Spleen (tissue), 11 donors: ENCODE results near the gene YEATS2. TPM values are rescaled to one million over a fixed set of nuclear protein-coding genes. Genes with fewer than 3 reads are reported as not detected.
"Not testable (repeated sequence)": the region's sequence is repeated elsewhere in the genome, so short reads cannot be mapped to it uniquely, and the experiment has no call there.

ENCODE experiments used
- DNase-seq: peaks from one replicate; pipeline ENCODE4 v3.0.0-alpha.2; 2020
- H3K27ac ChIP-seq, 8 donors: fragments of 200-600 bp; sonication (generic) in 7 of 8; 1 replicate in 4 of 8; 2 replicates in 4 of 8; pipeline versions ENCODE4 v1.5.0 to v1.8.0; 2016 to 2021; ENCODE audit warnings: inconsistent platforms in 4 of 8, mild to moderate bottlenecking in 4 of 8, moderate library complexity in 1 of 8
- H3K27me3 ChIP-seq, 7 donors: fragments of 200-600 bp; sonication (generic) in 6 of 7; replicated peaks in 1 of 7; 1 replicate in 4 of 7; 2 replicates in 3 of 7; pipeline versions ENCODE4 v1.5.0 to v1.8.0; 2016 to 2021; ENCODE audit warnings: inconsistent platforms in 3 of 7, mild to moderate bottlenecking in 1 of 7
- H3K36me3 ChIP-seq, 6 donors: fragments of 200-600 bp; sonication (generic) in 5 of 6; 1 replicate in 4 of 6; 2 replicates in 2 of 6; pipeline versions ENCODE4 v1.5.0 to v1.8.0; 2016 to 2021; ENCODE audit warnings: inconsistent platforms in 2 of 6
- H3K4me1 ChIP-seq, 6 donors: fragments of 200-600 bp; sonication (generic) in 5 of 6; 1 replicate in 3 of 6; 2 replicates in 3 of 6; pipeline versions ENCODE4 v1.5.0 to v1.8.0; 2016 to 2021; ENCODE audit warnings: inconsistent platforms in 3 of 6
- H3K4me3 ChIP-seq, 8 donors: fragments of 200-600 bp; sonication (generic) in 7 of 8; 1 replicate in 4 of 8; 2 replicates in 4 of 8; pipeline versions ENCODE4 v1.5.0 to v1.8.0; 2016 to 2021; ENCODE audit warnings: inconsistent platforms in 4 of 8, mild to moderate bottlenecking in 4 of 8, moderate library complexity in 2 of 8
- H3K9me3 ChIP-seq, 8 donors: fragments of 200-600 bp; sonication (generic) in 7 of 8; 1 replicate in 4 of 8; 2 replicates in 4 of 8; pipeline versions ENCODE4 v1.5.0 to v1.8.0; 2016 to 2021; ENCODE audit warnings: inconsistent platforms in 4 of 8
- POLR2A ChIP-seq, 3 donors: fragments of 450-650 bp; IDR thresholded peaks; one replicate each; pipeline ENCODE4 v1.5.1; 2017; ENCODE audit warnings: antibody characterized with exemption in 3 of 3, mild to moderate bottlenecking in 1 of 3
- POLR2AphosphoS5 ChIP-seq, 3 donors: sonication (generic); formaldehyde crosslinking; IDR thresholded peaks; one replicate each; pipeline ENCODE4 v1.5.1; 2017; ENCODE audit warnings: antibody characterized with exemption in 3 of 3
- WGBS, 5 donors: extraction: QIAGEN DNeasy Blood & Tissue Kit in 3 of 5; methylation state at CpG; one replicate each; pipeline versions ENCODE4 v1.1.5 to v1.1.7; 2013 to 2018; 5-methylcytosine and 5-hydroxymethylcytosine counted together
- intact Hi-C: fragments of 100-400 bp; cut with DNase I; formaldehyde crosslinking; loops from one replicate; pipeline ENCODE4 v1.15.0; 2023; ENCODE audit warnings: low total_unique reads
- polyA plus RNA-seq, 3 donors: library from polyadenylated mRNA; stranded (reverse); fragments of 200-250 nt; gene quantifications; one replicate each; pipeline ENCODE4 v1.2.1, GENCODE V29; 2013
- total RNA-seq, 7 donors: library from RNA; depleted of rRNA in 3 of 7; stranded (reverse); fragments of >200 nt in 3 of 7; fragmentation: NEBNext Ultra II Directional in 4 of 7; extraction: Animal tissue kit (Norgen Biotek cat#: 25700) in 4 of 7; gene quantifications; one replicate each; pipeline versions ENCODE4 v1.1.0 to v1.2.1, GENCODE V29; 2016 to 2021
- TF ChIP-seq, protein P1 (sequence below), 11 experiments: fragments of 200-600 bp in 7 of 11; fragments of 450-650 bp in 4 of 11; sonication (generic) in 4 of 11; IDR thresholded peaks in 8 of 11; conservative IDR thresholded peaks in 3 of 11; 1 replicate in 7 of 11; 2 replicates in 4 of 11; pipeline versions ENCODE4 v1.4.0 to v1.8.0; 2016 to 2021; ENCODE audit warnings: antibody characterized with exemption in 11 of 11, inconsistent platforms in 4 of 11, mild to moderate bottlenecking in 1 of 11
- donor health status: healthy with polysubstance abuse.
- donor health status: DM: no; HTN: no; CAD: no; lungs with moderate emphysema.
- donor health status: DM: no; HTN: no; CAD: no.
- donor health status: Bipolar disorder and iron deficiency.
- donor health status: healthy.
- donor health status: DM: no; HTN: no; CAD: no.
- donor health status: DM: yes; HTN: yes; CAD: no.

The YEATS2 gene
- total and polyA plus RNA-seq, 10 donors: 4.6 to 33.5 (median 24.9) TPM

DNA sequence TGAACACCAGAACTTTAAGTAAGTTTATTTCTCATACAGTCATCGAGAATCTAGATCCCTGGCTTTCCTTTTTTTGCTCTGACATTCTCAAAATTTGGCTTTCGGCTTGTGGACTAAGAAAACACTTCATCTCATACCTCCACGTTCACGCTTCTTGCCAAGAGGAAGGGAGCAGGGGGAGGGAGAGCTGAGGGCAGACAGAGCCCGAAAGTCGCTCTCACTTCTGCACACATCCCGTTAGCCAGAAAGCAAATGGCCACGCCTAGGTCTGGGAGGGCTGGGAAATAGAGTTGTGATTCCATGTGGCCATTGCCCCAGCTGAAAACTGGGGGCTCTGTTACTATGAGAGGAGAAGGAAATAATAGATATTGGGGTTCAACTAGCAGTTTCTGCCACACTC lies 70.5 kb downstream of the YEATS2 start:
- H3K4me1 ChIP-seq: peaks cover 0 to 29% (median 8%) of the 10 kb centered on the region in 6 donors
- no peak overlapping the region for H3K27ac ChIP-seq
- no peaks in the 10 kb centered on the region for H3K9me3 ChIP-seq
- H3K4me3 ChIP-seq: no peak overlapping the region
- TF ChIP-seq POLR2A (IDR thresholded peaks at IDR 0.05): no peak
- DNase-seq: no peak
- peaks cover 0 to 69% (median 14%) of the 10 kb centered on the region in 6 donors for H3K36me3 ChIP-seq
- no peaks in the 10 kb centered on the region for H3K27me3 ChIP-seq
- 91 to 95% (median 91%) methylated on average over 8 of the region's 8 CpGs for WGBS, 5 donors
- intact Hi-C loops: loop anchor here (5.0 to 10.0 kb wide), 2 partner anchors 296 to 643 kb away; no protein-coding TSS in a partner anchor

DNA sequence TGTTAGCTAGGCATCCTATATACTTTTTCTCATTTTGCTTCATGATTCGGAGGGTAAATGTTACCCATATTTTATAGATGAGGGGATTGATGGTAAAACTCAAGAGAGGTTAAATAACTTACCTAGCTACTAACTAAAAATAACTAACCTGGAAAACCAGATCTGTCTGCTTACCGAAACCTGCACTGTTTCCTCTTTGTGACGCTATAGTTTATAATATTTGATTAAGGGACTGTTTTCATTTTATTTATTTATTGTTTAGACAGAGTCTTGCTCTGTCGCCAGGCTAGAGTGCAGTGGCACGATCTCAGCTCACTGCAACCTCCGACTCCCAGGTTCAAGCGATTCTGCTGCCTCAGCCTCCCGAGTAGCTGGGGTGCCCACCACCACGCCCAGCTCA lies 71.9 kb downstream of the YEATS2 start:
- intact Hi-C loops: loop anchor here (5.0 to 10.0 kb wide), 2 partner anchors 297 to 645 kb away; no protein-coding TSS in a partner anchor
- Histone ChIP-seq H3K27me3 (no peaks in the 10 kb centered on the region), H3K4me1 (peaks cover 0 to 27% (median 8%) of the 10 kb centered on the region in 6 donors), H3K4me3 (no peak overlapping the region), H3K36me3 (peaks cover 0 to 69% (median 20%) of the 10 kb centered on the region in 6 donors), H3K9me3 (no peaks in the 10 kb centered on the region), H3K27ac (no peak overlapping the region)
- TF ChIP-seq, protein P1, sequence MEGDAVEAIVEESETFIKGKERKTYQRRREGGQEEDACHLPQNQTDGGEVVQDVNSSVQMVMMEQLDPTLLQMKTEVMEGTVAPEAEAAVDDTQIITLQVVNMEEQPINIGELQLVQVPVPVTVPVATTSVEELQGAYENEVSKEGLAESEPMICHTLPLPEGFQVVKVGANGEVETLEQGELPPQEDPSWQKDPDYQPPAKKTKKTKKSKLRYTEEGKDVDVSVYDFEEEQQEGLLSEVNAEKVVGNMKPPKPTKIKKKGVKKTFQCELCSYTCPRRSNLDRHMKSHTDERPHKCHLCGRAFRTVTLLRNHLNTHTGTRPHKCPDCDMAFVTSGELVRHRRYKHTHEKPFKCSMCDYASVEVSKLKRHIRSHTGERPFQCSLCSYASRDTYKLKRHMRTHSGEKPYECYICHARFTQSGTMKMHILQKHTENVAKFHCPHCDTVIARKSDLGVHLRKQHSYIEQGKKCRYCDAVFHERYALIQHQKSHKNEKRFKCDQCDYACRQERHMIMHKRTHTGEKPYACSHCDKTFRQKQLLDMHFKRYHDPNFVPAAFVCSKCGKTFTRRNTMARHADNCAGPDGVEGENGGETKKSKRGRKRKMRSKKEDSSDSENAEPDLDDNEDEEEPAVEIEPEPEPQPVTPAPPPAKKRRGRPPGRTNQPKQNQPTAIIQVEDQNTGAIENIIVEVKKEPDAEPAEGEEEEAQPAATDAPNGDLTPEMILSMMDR (IDR thresholded peaks at IDR 0.05 in 8 of 11, conservative IDR thresholded peaks at IDR 0.05 in 3 of 11): no peak
- TF ChIP-seq POLR2A (IDR thresholded peaks at IDR 0.05) (no peak), POLR2AphosphoS5 (IDR thresholded peaks at IDR 0.05) (no peak)
- no peak for DNase-seq
- WGBS, 5 donors: 97 to 98% (median 98%) methylated on average over 9 of the region's 9 CpGs

DNA sequence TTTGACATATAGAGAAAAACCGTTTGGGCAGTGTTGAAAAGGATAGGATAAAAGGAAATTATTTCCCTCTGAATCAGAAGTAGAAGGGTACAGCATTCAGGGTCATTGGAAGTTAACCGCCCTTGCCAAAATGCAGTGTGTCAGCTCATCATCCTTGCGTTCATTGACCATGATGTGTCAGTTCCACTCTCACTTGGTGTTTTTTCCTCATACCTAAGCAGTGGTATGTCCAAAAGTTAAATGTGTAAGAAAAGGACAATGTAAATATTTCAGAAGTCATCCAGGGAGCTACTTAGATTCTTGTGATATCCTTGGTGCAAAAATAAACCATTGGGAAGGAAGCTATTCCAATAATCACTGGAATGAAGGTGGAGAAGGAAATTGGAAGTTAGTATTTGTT lies 77.0 kb downstream of the YEATS2 start:
- H3K9me3 ChIP-seq: no peaks in the 10 kb centered on the region
- H3K27me3 ChIP-seq: no peaks in the 10 kb centered on the region
- peaks cover 5 to 94% (median 65%) of the 10 kb centered on the region in 6 donors for H3K36me3 ChIP-seq
- H3K27ac ChIP-seq: no peak overlapping the region
- intact Hi-C loops: no loop called here
- H3K4me3 ChIP-seq: no peak overlapping the region
- DNase-seq: no peak
- WGBS, 5 donors: 72 to 96% (median 88%) methylated on average over 3 of the region's 3 CpGs
- H3K4me1 ChIP-seq: peaks cover 0 to 17% (median 3%) of the 10 kb centered on the region in 6 donors
- TF ChIP-seq, protein P1 (IDR thresholded peaks at IDR 0.05 in 8 of 11, conservative IDR thresholded peaks at IDR 0.05 in 3 of 11): no peak
- TF ChIP-seq POLR2AphosphoS5 (IDR thresholded peaks at IDR 0.05) (no peak), POLR2A (IDR thresholded peaks at IDR 0.05) (no peak)

DNA sequence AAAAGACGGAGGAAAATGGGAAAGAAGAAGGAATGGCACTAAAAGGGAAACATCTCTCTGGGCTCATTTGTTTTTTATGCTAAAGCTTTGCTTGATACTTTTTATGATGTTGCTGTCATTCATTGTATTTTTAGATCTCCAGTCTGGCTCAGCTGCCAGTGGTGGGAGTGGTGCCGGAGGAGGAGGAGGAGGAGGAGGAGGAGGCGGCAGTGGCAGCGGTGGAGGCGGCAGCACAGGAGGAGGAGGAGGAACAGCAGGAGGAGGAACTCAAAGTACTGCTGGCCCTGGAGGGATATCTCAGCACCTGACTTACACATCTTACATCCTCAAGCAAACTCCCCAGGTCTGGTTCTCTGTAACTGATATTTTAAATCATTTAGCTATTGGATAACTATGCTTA lies 78.2 kb downstream of the YEATS2 start:
- Histone ChIP-seq H3K36me3 (peaks cover 5 to 94% (median 76%) of the 10 kb centered on the region in 6 donors), H3K27me3 (no peaks in the 10 kb centered on the region), H3K9me3 (no peaks in the 10 kb centered on the region), H3K27ac (peak overlapping the region in 3 of 8 donors; percentile 26 to 67 (median 33)), H3K4me1 (peaks cover 0 to 22% (median 3%) of the 10 kb centered on the region in 6 donors), H3K4me3 (no peak overlapping the region)
- DNase-seq: no peak
- 50 to 82% (median 66%) methylated on average over 5 of the region's 5 CpGs for WGBS, 5 donors
- intact Hi-C loops: no loop called here
- TF ChIP-seq POLR2AphosphoS5 (IDR thresholded peaks at IDR 0.05): no peak
- TF ChIP-seq POLR2A (IDR thresholded peaks at IDR 0.05): no peak
- TF ChIP-seq, protein P1 (IDR thresholded peaks at IDR 0.05 in 8 of 11, conservative IDR thresholded peaks at IDR 0.05 in 3 of 11): no peak

DNA sequence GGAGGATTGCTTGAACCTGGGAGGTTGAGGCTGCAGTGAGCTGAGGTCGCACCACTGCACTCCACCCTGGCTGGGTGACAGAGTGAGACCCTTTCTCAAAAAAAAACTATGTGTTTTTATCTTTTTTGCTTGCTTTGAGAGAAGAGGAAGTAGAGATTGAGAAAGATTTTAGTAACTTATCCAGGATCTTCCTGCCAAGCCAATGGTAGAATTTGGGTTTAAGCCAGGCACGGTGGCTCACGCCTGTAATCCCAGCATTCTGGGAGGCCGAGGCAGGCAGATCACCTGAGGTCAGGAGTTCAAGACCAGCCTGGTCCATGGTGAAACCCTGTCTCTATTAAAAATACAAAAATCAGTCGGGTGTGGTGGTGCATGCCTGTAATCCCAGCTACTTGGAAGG lies 78.9 kb downstream of the YEATS2 start:
- H3K9me3 ChIP-seq, intact Hi-C loops, DNase-seq, H3K27me3 ChIP-seq, H3K4me3 ChIP-seq: not testable (repeated sequence)
- Histone ChIP-seq H3K4me1 (peaks cover 0 to 22% (median 3%) of the 10 kb centered on the region in 6 donors), H3K36me3 (peaks cover 5 to 99% (median 82%) of the 10 kb centered on the region in 6 donors), H3K27ac (peak overlapping the region in 3 of 8 donors; percentile 26 to 67 (median 33))
- WGBS, 5 donors: 63 to 89% (median 71%) methylated on average over 5 of the region's 5 CpGs
